NCI-H2029 treated with DMSO at 0.1 percent for 48 hours (cell line): ENCODE measurements around the gene PLPP7.
"Not testable (repeated sequence)": the region's sequence is repeated elsewhere in the genome, so short reads cannot be mapped to it uniquely, and the experiment has no call there.

Source experiments
- DNase-seq: peaks from one replicate; lab custom pipeline; 2025; lab: John Stamatoyannopoulos, UW

The PLPP7 gene

GRCh38 chr9:131289301-131290035, at the start of gene PLPP7:
PLPP7 (plus strand) TSS chr9:131289723; CDS start chr9:131289998, 275 bp downstream.
- DNase-seq = no peak

DNA sequence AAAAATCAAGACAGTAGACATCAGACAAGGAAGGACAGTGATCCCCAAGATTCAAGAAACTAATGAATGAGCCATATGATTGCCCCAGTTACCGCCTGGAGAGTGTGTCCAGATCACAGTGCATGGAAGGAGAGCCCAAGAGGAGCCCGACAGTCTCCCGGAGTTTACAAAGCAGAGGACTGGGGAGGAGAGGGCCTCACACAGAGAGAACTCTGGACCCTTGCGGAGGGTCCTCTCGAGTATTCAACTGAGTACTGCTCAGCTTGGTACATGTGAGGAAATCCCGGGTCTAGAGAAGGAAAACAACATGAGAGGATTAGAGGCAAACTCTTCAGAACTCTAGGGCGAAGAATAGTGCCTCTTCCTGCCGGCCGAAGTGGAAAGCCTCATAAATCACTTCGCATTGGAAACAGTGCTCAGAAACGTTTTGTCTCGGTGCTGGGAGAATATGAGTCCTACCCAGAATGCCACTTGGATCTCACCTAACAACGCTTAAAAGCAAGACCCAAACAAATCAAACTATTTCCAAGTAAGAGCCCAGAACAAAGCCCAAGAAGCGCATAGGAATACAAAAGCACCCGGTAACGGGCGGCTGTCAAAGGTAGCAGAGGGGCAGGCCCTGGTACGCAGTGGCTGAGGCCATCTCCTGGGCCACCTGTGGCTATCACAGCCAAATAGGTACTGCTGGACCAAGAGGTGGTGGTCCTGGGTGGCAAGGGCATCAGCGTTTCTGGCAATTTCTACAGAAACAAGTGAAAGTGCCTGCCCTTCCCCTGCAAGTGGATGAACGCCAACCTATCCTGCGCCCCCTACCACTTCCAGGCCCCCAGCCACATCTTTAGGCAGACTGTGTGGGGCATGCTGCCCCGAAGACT, 49.2 kb upstream of the PLPP7 start:
- no peak for DNase-seq

GRCh38 chr9:131244331-131244730, 45.2 kb upstream of the PLPP7 start:
- DNase-seq = not testable (repeated sequence)

GRCh38 chr9:131246618-131247017, 42.9 kb upstream of the PLPP7 start:
- no peak for DNase-seq

- no peak for DNase-seq
Measured at GRCh38 chr9:131252120-131252519, 37.4 kb upstream of the PLPP7 start.

DNA sequence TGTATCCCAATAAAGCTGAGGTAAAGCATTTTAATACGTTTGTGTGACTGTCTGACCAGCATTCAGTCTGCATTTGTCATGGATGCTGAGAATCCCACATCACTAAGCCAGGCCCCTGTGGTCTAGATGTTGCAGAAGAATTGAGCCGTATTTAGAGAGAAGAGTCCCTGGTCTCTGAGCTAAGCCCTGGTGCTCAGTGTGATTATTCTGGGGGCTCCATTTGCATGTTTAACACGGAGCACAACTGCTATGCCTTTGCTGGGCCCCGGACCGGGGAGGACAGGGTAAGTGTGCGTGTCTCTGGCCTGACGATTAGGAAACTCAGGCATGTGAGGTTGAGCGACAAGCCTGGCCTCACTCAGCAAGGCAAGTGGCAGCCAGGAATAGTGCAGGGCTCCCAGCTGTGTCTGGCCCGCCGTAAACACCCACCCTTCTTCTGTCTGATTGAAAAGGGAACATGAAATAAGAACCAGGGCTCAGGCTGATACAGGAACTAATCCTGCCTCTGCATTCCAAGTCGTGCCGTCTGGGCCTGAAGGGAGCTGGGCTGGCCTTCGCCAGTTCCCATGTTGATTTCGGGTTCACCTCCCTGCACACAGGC, 35.5 kb upstream of the PLPP7 start:
- DNase-seq = no peak

GRCh38 chr9:131254626-131255025, 34.9 kb upstream of the PLPP7 start:
- no peak for DNase-seq

DNA sequence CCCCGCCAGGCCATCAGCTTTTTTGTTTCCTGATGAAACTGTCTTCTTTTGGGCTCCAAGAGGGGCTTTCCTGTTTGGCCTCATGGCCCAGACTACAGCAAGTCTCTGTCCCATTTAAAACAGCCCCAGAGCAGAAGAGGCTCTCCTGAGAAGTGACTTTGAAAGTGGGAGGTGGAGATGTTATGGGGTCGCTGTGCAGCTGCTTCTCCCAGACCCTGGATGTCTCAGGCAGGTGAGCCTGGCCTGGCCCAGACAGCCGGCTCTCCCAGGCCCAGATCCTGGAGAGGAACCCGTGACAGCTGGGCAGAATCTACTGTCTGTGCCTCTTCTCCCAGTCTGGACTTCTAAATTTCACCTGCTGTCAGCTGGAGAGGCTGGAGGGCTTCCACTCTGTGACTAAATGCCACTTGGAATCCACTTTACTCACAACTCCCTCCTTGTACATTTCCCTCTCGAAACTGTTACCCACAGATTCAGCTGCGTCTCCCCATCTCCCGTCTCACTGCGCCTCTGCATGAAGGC, 33.8 kb upstream of the PLPP7 start:
- DNase-seq = no peak

GRCh38 chr9:131257266-131258025, 32.1 kb upstream of the PLPP7 start:
- no peak for DNase-seq

DNA sequence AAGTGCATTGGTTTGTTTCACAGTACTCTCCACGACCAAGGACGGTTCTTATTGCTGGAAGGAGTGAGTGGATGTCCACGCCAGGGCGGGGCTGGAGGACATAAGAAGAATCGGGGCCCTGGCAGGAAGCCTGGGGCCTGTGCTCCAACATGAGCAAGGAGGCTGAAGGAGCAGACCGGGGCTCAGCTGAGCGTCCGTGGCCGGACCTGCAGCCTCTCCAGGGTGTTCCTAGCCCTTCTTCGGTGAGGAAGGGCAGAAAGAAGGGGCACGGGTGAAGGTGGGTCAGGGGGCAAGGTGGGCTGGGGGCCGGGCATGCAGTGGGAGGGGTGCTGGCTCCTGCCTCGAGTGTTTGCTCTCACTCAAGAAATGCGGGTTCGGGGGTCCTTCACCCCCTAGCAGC, 31.3 kb upstream of the PLPP7 start:
- DNase-seq = no peak

DNA sequence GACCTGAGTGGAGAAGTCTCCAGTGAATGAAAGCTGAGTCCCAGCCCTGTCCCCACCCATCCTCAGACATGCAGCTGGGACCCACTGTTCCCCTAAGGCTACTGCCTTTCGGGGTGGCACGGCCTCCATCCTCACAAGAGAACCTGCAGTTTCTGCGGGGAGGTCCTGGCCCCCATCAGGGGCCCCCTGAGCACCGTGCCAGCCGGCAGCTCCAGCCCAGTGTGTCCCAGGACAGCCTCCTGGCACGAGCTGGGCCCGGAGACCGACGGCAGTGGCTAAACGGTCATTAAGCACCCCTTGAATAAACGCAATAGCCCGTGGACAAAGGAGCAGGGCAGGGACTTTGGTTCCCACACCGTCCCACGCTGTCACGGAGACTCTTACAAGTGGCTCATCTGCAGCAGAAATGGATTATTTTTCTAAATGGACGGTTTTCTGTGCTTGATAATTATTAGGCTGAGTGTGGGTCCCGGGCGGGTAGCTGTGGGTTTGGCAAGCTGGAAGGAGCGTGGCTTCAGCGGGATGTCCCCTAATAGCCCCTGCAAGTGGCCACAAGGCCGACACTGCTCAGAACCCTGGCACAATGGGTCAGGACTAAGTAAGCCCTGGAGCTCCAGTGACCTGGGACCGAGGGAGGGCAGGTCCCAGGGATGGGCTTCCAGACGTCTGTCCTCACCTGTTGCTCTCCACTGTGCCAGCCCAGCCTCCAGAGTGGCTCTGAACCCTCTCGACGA, 30.7 kb upstream of the PLPP7 start:
- no peak for DNase-seq

- no peak for DNase-seq
Measured at GRCh38 chr9:131259432-131259898, 30.1 kb upstream of the PLPP7 start.

GRCh38 chr9:131259916-131260597, 29.5 kb upstream of the PLPP7 start:
- DNase-seq = no peak

GRCh38 chr9:131260751-131261452, 28.6 kb upstream of the PLPP7 start:
- no peak for DNase-seq

- DNase-seq = no peak
Measured at GRCh38 chr9:131262327-131263032, 27.0 kb upstream of the PLPP7 start.

- not testable (repeated sequence) for DNase-seq
Measured at GRCh38 chr9:131263033-131263343, 26.5 kb upstream of the PLPP7 start.

GRCh38 chr9:131263701-131264100, 25.8 kb upstream of the PLPP7 start:
- no peak for DNase-seq

GRCh38 chr9:131264231-131264630, 25.3 kb upstream of the PLPP7 start:
- DNase-seq = no peak
